Subcutaneous preadipocyte (primary cell): ENCODE data around the gene EBLN1. TPM values are rescaled to one million over a fixed set of nuclear protein-coding genes. Genes with fewer than 3 reads are reported as not detected.

Experiments used
- total RNA-seq: library from RNA; depleted of rRNA; stranded (reverse); fragments of >200 nt; gene quantifications from 2 replicates; pipeline ENCODE4 v1.2.3, GENCODE V29; 2012

The EBLN1 gene
- not detected in 2 replicates for total RNA-seq

DNA sequence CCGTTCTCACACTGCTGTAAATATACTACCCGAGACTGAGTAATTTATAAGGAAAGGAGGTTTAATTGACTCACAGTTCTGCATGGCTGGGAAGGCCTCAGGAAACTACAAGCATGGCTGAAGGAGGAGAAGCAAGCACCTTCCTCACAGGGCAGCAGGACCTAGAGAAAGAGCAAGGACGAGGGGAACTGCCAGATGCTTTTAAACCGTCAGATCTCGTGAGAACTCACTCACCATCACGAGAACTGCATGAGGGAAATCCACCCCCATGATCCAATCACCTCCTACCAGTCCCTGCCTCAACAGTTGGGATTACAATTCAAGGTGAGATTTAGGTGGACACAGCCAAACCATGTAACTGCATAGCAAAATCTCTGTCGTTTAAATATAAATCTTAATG is at the start of gene EBLN1:
TSS of gene EBLN1 (minus strand) at position 174 of the 400 bp plus-strand sequence. CDS start 8,032 bp downstream, outside the sequence.

Other genes starting within 250 kb of the EBLN1 start
- 27.6 and 41.6 TPM in 2 replicates for gene DNAJC1, start 214.3 kb downstream of the EBLN1 start, total RNA-seq
- gene COMMD3, start 98.4 kb upstream of the EBLN1 start, total RNA-seq = 32.1 and 37.1 TPM in 2 replicates
- gene BMI1, start 103.1 kb upstream of the EBLN1 start, total RNA-seq = 47.0 and 60.4 TPM in 2 replicates
- not detected in 2 replicates for gene SPAG6, start 127.5 kb upstream of the EBLN1 start, total RNA-seq